Endodermal cell (in vitro differentiated cells): ENCODE measurements around the gene THY1. TPM values are rescaled to one million over a fixed set of nuclear protein-coding genes. Genes with fewer than 3 reads are reported as not detected.

Experiments
- DNase-seq: peaks from one replicate; pipeline ENCODE4 v3.0.0-alpha.2; 2017
- H3K27ac ChIP-seq: 2 replicates; pipeline ENCODE4 v1.5.1; 2013; ENCODE audit warnings: mild to moderate bottlenecking, low read depth, low read length, moderate library complexity
- H3K27me3 ChIP-seq: 2 replicates; pipeline ENCODE4 v1.6.1; 2013; ENCODE audit warnings: mild to moderate bottlenecking, low read length, moderate library complexity; ENCODE audit not compliant: insufficient read depth, control insufficient read depth, poor library complexity, severe bottlenecking
- H3K36me3 ChIP-seq: 2 replicates; pipeline ENCODE4 v1.7.0; 2013; ENCODE audit warnings: mild to moderate bottlenecking, low read length, moderate library complexity; ENCODE audit not compliant: control insufficient read depth, insufficient read depth
- H3K4me1 ChIP-seq: one replicate; pipeline ENCODE4 v1.7.0; 2013; ENCODE audit warnings: low read length; ENCODE audit not compliant: control insufficient read depth, insufficient read depth
- H3K4me3 ChIP-seq: 2 replicates; pipeline ENCODE4 v1.5.1; 2013; ENCODE audit warnings: mild to moderate bottlenecking, low read length, moderate library complexity
- H3K9ac ChIP-seq: 2 replicates; pipeline ENCODE4 v1.6.1; 2013; ENCODE audit warnings: mild to moderate bottlenecking, low read length, moderate library complexity; ENCODE audit not compliant: poor library complexity, severe bottlenecking; ENCODE audit errors: extremely low read depth
- H3K9me3 ChIP-seq: 2 replicates; pipeline ENCODE4 v1.6.1; 2013; ENCODE audit warnings: mild to moderate bottlenecking, low read length, moderate library complexity; ENCODE audit not compliant: control insufficient read depth
- H3K27ac Mint-ChIP-seq: 2 replicates; pipeline ENCODE4 v1.8.0; 2020; ENCODE audit warnings: mixed read lengths
- H3K27me3 Mint-ChIP-seq: 2 replicates; pipeline ENCODE4 v1.8.0; 2021; ENCODE audit warnings: mild to moderate bottlenecking, mixed read lengths; ENCODE audit not compliant: insufficient read depth
- H3K36me3 Mint-ChIP-seq: 2 replicates; pipeline ENCODE4 v1.8.0; 2020; ENCODE audit warnings: low read depth, mixed read lengths
- H3K4me1 Mint-ChIP-seq: 2 replicates; pipeline ENCODE4 v1.8.0; 2020; ENCODE audit warnings: mixed read lengths
- H3K4me3 Mint-ChIP-seq: 2 replicates; pipeline ENCODE4 v1.8.0; 2020; ENCODE audit warnings: mild to moderate bottlenecking, moderate library complexity, mixed read lengths
- H3K9me3 Mint-ChIP-seq: 2 replicates; pipeline ENCODE4 v1.8.0; 2020; ENCODE audit warnings: mild to moderate bottlenecking, mixed read lengths
- WGBS, 2 experiments: methylation state at CpG; one replicate each; pipeline versions ENCODE4 v1.1.5 to v1.1.7; 2013; ENCODE audit warnings: missing lambda C conversion rate in 2 of 2, mixed read lengths in 1 of 2; ENCODE audit not compliant: insufficient coverage in 1 of 2, insufficient read length in 1 of 2; 5-methylcytosine and 5-hydroxymethylcytosine counted together
- total RNA-seq, 2 donors: library from RNA; stranded (reverse); fragmentation: NEBNext Ultra II Directional in 1 of 2; extraction: Animal tissue kit (Norgen Biotek cat#: 25700) in 1 of 2; gene quantifications; 2 replicates in 1 of 2; 3 replicates in 1 of 2; pipeline ENCODE4 v1.2.1, GENCODE V29; 2021
- TF ChIP-seq, protein P1 (sequence below): fragments of 200-600 bp; sonication (generic); conservative IDR thresholded peaks from 2 replicates; pipeline ENCODE4 v1.5.0; 2021; ENCODE audit warnings: antibody characterized with exemption, mild to moderate bottlenecking

The THY1 gene
- total RNA-seq, 2 donors from 2014 or later: 19.3 to 36.1 TPM

DNA sequence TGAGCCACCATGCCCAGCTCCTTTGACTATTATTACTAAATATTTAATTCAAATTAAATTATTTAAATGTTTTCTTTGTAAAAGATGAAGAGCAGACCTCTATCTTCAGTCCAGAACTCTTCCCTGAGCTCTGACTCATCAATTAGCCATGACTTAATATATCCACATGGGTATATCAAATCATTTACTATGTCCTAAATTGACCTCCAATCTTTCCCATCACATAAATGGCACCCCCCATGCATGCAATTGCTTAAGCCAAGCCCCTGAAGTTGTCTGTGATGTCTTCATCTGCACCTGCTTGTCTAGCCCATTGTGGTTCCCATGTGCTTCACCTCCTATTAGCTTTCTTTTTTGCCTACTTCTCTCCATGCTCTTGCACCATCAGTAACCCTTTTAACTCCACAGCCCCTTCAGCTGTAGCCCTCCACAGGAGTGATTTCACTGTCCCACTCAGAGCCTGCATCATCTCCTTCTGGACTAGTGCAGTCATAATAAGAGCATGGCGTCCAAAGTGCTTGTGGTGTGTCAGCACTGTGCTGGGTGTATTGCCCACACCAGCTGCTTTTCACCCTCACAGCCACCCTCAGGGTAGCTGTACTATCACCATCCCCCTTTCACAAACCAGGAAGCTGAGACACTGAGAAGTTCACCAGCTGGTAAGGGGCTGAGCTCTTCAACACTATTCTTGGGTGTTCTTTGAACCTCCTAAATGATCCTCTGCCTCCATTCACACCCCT is 11.8 kb upstream of the THY1 start:
- Mint-ChIP-seq H3K27ac (no peak overlapping the region), H3K4me1 (no peaks in the 10 kb centered on the region), H3K4me3 (no peak overlapping the region), H3K27me3 (peaks cover 21% of the 10 kb centered on the region), H3K9me3 (peaks cover 4% of the 10 kb centered on the region), H3K36me3 (no peaks in the 10 kb centered on the region)
- DNase-seq: no peak
- WGBS, 2 experiments: 67 to 92% methylated on average over 1 of the region's 1 CpG
- Histone ChIP-seq H3K27me3 (peaks cover 7% of the 10 kb centered on the region), H3K4me3 (no peak overlapping the region), H3K9me3 (no peaks in the 10 kb centered on the region), H3K36me3 (no peaks in the 10 kb centered on the region), H3K4me1 (no peaks in the 10 kb centered on the region), H3K9ac (no peak overlapping the region), H3K27ac (no peak overlapping the region)
- TF ChIP-seq, protein P1, sequence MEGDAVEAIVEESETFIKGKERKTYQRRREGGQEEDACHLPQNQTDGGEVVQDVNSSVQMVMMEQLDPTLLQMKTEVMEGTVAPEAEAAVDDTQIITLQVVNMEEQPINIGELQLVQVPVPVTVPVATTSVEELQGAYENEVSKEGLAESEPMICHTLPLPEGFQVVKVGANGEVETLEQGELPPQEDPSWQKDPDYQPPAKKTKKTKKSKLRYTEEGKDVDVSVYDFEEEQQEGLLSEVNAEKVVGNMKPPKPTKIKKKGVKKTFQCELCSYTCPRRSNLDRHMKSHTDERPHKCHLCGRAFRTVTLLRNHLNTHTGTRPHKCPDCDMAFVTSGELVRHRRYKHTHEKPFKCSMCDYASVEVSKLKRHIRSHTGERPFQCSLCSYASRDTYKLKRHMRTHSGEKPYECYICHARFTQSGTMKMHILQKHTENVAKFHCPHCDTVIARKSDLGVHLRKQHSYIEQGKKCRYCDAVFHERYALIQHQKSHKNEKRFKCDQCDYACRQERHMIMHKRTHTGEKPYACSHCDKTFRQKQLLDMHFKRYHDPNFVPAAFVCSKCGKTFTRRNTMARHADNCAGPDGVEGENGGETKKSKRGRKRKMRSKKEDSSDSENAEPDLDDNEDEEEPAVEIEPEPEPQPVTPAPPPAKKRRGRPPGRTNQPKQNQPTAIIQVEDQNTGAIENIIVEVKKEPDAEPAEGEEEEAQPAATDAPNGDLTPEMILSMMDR: no peak

DNA sequence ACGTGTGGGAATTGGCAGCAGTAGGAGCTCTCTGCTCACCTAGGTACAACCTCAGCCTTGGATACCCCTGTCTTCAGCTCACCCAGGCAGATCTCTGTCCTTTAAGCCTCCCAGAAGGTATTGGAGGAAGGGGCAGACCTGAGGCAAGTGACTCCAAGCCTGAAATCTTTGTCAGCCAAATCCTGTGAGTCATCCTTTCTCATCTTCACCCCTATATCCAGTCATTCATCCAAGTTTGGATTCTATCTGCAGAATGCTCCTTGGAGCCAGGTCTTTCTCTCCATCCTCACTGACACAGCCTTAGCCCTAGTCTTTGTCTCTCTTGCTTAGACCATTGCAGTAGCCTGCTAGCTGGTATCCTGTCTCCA is 10.4 kb upstream of the THY1 start:
- Mint-ChIP-seq H3K9me3 (peaks cover 4% of the 10 kb centered on the region), H3K4me3 (no peak overlapping the region), H3K4me1 (no peaks in the 10 kb centered on the region), H3K27me3 (peaks cover 23% of the 10 kb centered on the region), H3K36me3 (no peaks in the 10 kb centered on the region), H3K27ac (no peak overlapping the region)
- no peaks in the 10 kb centered on the region for H3K36me3 ChIP-seq
- DNase-seq: no peak
- peaks cover 7% of the 10 kb centered on the region for H3K27me3 ChIP-seq
- no peak overlapping the region for H3K4me3 ChIP-seq
- no peak overlapping the region for H3K27ac ChIP-seq
- no peaks in the 10 kb centered on the region for H3K9me3 ChIP-seq
- no peaks in the 10 kb centered on the region for H3K4me1 ChIP-seq
- no peak overlapping the region for H3K9ac ChIP-seq
- WGBS, 2 experiments: 60 to 78% methylated on average over 1 of the region's 1 CpG
- TF ChIP-seq, protein P1: no peak

DNA sequence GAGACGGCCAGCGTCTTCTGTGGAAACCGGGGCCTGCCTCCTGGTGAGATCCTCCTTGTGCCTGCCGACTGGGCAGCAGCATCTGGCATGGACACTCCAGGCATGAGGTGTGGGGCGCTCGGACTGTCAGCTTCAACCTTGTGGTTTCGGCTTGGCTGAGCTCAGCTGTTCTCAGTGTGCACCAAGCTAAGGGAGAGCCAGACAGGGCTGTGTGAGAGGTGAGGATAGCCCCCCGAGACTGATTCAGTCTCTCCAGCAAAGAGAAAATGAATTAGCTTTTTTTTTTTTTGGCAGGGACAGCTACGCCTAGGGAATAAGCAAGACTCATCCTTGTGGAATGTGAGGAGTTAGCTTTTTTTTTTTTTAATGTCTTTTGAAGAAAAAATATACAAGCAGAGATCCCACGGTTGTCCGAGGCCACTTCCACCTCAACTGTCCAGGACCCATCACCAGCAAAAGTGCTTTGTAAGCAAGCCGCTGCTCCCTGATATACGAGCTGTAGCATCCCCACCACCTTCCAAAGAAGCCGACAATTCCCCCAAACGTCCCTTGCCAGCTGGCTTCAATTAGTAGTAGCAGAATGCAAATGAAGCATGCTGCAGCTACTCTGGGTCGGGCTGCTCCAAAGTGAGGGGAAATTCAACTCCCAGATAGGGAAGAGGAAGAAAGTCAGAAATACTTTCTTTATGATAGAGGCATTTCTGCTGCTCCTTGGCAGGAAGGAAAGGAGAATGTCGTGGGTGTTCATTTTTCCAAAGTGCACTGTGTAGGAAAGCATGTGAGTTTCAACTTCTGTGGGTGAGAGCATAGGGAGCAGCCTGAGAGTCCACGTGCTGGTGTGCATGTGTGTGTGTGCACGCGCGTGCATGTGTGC is 9.7 kb upstream of the THY1 start:
- no peak overlapping the region for H3K4me3 Mint-ChIP-seq

More for the DNA sequence above, 9.7 kb upstream of the THY1 start:
- Histone ChIP-seq H3K4me3 (no peak overlapping the region), H3K4me1 (no peaks in the 10 kb centered on the region), H3K27ac (no peak overlapping the region), H3K9ac (no peak overlapping the region), H3K27me3 (peaks cover 7% of the 10 kb centered on the region), H3K36me3 (no peaks in the 10 kb centered on the region), H3K9me3 (no peaks in the 10 kb centered on the region)
- no peak for DNase-seq
- no peaks in the 10 kb centered on the region for H3K4me1 Mint-ChIP-seq
- H3K36me3 Mint-ChIP-seq: no peaks in the 10 kb centered on the region
- no peak overlapping the region for H3K27ac Mint-ChIP-seq
- TF ChIP-seq, protein P1: no peak
- H3K27me3 Mint-ChIP-seq: peaks cover 25% of the 10 kb centered on the region
- peaks cover 4% of the 10 kb centered on the region for H3K9me3 Mint-ChIP-seq
- whole genome bisulfite sequencing, 2 experiments: 70 to 71% methylated on average over 12 to 21 of the region's 21 CpGs
